ENCODE measurements around the gene TEX13A.

The TEX13A gene

DNA sequence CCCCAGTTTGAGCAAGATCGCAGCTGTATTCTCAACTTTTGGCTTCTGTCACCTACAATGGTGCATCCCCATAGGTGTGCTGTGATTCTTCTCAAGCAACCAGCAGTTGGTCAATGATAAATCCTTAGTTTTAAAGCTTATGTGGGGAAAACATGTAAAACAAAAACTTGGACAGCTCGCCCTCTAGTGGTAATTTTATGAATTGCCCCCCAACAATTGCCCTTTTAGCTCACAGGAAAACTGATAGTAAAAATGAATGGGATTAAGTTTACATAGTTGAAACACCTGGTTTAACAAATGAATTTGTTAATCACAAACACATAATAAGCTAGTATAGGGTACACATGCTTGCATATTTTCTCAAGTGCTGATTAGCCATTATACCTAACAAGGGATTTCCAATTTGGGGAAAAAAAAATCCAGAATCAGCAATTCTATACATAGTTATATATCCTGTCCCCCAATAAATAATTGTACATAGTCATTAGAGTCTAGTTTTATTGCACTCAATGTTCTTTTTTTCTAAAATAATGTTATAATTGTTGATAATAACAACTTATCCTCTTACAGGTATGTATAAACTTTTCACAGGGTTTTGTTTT lies 30.1 kb downstream of the TEX13A start:
- peak; percentile 40 to 47 for DNase-seq (ENCODE audit: low read depth in 2 of 2)
- TF ChIP-seq, protein P1, sequence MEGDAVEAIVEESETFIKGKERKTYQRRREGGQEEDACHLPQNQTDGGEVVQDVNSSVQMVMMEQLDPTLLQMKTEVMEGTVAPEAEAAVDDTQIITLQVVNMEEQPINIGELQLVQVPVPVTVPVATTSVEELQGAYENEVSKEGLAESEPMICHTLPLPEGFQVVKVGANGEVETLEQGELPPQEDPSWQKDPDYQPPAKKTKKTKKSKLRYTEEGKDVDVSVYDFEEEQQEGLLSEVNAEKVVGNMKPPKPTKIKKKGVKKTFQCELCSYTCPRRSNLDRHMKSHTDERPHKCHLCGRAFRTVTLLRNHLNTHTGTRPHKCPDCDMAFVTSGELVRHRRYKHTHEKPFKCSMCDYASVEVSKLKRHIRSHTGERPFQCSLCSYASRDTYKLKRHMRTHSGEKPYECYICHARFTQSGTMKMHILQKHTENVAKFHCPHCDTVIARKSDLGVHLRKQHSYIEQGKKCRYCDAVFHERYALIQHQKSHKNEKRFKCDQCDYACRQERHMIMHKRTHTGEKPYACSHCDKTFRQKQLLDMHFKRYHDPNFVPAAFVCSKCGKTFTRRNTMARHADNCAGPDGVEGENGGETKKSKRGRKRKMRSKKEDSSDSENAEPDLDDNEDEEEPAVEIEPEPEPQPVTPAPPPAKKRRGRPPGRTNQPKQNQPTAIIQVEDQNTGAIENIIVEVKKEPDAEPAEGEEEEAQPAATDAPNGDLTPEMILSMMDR (IDR thresholded peaks at IDR 0.05; ENCODE audit: low read depth, low read length): peak; percentile 60
- H3K4me3 ChIP-seq (replicated peaks in 1 of 2; ENCODE audit: low read depth in 2 of 2, low read length in 2 of 2): no peak overlapping the region

DNA sequence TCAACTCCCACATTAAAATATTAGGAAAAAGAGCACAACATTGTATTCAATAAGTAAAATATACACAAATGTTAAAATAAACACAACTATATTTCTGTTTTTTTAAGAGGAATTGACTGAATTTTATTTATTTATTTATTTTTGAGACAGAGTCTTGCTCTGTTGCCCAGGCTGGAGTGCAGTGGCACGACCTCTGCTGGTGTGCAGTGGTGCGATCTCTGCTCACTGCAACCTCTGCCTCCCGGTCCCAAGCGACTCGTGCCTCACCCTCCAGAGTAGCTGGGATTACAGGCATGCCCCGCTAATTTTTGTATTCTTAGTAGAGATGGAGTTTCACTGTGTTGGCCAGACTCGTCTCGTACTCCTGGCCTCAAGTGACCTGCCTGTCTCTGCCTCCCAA lies 31.4 kb downstream of the TEX13A start:
- TF ChIP-seq, protein P1 (IDR thresholded peaks at IDR 0.05; ENCODE audit: low read depth, low read length): no peak
- no peak overlapping the region for H3K4me3 ChIP-seq (replicated peaks in 1 of 2; ENCODE audit: low read depth in 2 of 2, low read length in 2 of 2)
- no peak for DNase-seq (ENCODE audit: low read depth in 2 of 2)

DNA sequence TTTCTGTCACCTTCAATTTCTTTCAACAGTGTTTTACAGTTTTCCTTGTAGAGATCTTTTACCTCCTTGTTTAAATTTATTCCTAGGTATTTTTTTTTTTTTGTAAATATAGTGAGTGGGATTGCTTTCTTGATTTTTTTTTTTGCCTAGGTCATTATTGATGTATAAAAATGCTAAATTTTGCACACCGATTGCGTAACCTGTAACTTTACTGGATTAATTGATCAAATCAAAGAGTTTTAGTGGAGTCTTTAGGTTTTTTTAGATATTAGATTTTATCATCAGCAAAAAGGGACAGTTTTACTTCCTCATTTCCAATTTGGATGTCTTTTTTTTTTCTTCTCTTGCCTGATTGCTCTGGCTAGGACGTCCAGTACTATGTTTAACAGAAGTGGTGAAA lies 40.9 kb downstream of the TEX13A start:
- DNase-seq (ENCODE audit: low read depth in 2 of 2): no peak
- TF ChIP-seq, protein P1 (IDR thresholded peaks at IDR 0.05; ENCODE audit: low read depth, low read length): no peak

DNA sequence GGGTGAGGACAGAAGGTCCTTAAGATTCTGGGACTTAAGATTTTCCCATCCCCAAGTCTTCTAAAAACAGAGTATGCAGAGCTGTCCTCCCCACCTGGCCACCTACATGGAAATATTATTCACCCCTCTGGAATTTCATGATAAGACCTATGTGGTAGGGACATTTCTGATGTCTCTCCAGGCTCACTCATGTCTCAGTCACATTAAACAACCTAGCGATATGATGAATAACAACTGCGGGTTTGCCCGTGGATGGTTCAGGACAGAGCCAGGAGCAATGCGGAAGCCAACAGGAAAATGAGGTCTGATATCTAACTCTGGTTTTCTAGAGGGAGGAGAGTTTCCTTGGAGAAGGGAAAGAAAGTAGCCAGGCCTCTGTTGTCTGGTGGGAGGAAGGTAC lies 47.4 kb downstream of the TEX13A start:
- H3K4me3 ChIP-seq (replicated peaks in 1 of 2; ENCODE audit: low read depth in 2 of 2, low read length in 2 of 2): no peak overlapping the region
- TF ChIP-seq, protein P1 (IDR thresholded peaks at IDR 0.05; ENCODE audit: low read depth, low read length): no peak
- DNase-seq (ENCODE audit: low read depth in 2 of 2): no peak

More for the DNA sequence above, 40.9 kb downstream of the TEX13A start:
- no peak overlapping the region for H3K4me3 ChIP-seq (replicated peaks in 1 of 2; ENCODE audit: low read depth in 2 of 2, low read length in 2 of 2)

Measured in cardiac fibroblast (primary cell).